HL-60 (cell line): ENCODE results near the gene FHIT.
"Not testable (repeated sequence)": the region's sequence is repeated elsewhere in the genome, so short reads cannot be mapped to it uniquely, and the experiment has no call there.

Source experiments
- DNase-seq, 2 experiments: peaks; one replicate each; pipeline ENCODE4 v3.0.0-alpha.2; 2010 to 2020; ENCODE audit warnings: low read depth in 1 of 2, low spot score in 1 of 2
- H3K27ac ChIP-seq: fragments of 250-450 bp; sonication (Bioruptor Pico); replicated peaks from 2 replicates; pipeline ENCODE4 v1.5.1; 2020; ENCODE audit warnings: mild to moderate bottlenecking, moderate library complexity
- H3K27me3 ChIP-seq: fragments of 250-450 bp; sonication (Bioruptor Pico); 2 replicates; pipeline ENCODE4 v1.5.1; 2021; ENCODE audit warnings: mild to moderate bottlenecking, moderate library complexity; ENCODE audit not compliant: insufficient read depth, poor library complexity, severe bottlenecking
- H3K4me3 ChIP-seq: replicated peaks from 2 replicates; pipeline ENCODE4 v1.5.1; 2011; ENCODE audit warnings: mild to moderate bottlenecking, control low read depth, low read length; ENCODE audit not compliant: insufficient read depth
- GABPA ChIP-seq: IDR thresholded peaks from 2 replicates; pipeline ENCODE4 v1.6.1; 2012; ENCODE audit warnings: low read depth
- POLR2AphosphoS5 ChIP-seq: IDR thresholded peaks from 2 replicates; pipeline ENCODE4 v1.6.1; 2012; ENCODE audit warnings: low read depth
- REST ChIP-seq: IDR thresholded peaks from 2 replicates; pipeline ENCODE4 v1.6.1; 2012; ENCODE audit warnings: low read depth; ENCODE audit not compliant: insufficient replicate concordance
- SPI1 ChIP-seq: IDR thresholded peaks from 2 replicates; pipeline ENCODE4 v1.6.1; 2012; ENCODE audit warnings: low read depth, mild to moderate bottlenecking, borderline replicate concordance
- TF ChIP-seq, protein P1 (sequence below): IDR thresholded peaks from one replicate; pipeline ENCODE4 v1.5.1; 2011; ENCODE audit warnings: low read length, control low read depth, inconsistent platforms; ENCODE audit not compliant: insufficient read depth

Gene FHIT

GRCh38 chr3:60990442-60990730 lies 260.9 kb downstream of the FHIT start:
- no peak overlapping the region for H3K27ac ChIP-seq
- TF ChIP-seq POLR2AphosphoS5: no peak
- no peaks in the 10 kb centered on the region for H3K27me3 ChIP-seq
- H3K4me3 ChIP-seq: no peak overlapping the region
- no peak for DNase-seq

DNA sequence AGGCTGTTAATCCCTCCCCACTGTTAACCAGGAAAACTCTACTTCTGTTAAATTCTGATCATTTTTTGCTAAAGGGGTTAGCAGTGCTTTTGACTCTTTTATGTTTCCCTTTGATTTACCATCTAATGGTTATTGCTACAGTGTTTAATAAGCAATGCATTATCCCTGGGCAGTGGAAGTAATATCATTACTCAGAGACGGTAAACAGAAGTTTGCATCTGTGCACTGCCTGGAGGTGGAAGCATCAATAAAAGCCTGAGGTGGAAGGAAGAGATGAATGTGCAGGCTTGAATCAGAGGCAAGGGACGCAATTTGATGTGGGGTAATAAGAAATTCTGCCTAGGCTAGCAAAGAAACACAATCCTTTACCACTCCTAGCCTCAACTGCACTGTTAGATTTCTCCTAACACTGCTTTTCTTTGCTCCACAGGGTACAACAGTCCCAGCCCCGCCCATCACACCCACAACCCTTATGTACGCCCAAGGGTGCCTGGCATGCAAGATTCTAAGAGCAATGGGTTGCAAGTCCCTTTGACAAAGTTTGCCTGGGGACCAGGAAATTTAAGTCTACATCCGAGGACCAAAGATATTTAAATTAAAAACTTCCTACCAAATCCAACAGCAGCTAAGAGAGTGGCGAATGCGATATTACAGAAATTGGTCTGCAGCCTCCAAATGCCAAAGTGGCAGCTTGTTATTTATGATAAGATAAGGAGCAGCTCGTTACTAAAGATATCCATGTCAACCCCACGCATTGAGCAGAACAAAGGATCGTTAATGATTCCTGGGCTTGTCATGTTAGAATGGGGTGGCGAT lies 261.4 kb downstream of the FHIT start:
- H3K27ac ChIP-seq: no peak overlapping the region
- no peaks in the 10 kb centered on the region for H3K27me3 ChIP-seq
- TF ChIP-seq POLR2AphosphoS5 (no peak), SPI1 (no peak), GABPA (no peak), REST (no peak)
- TF ChIP-seq, protein P1, sequence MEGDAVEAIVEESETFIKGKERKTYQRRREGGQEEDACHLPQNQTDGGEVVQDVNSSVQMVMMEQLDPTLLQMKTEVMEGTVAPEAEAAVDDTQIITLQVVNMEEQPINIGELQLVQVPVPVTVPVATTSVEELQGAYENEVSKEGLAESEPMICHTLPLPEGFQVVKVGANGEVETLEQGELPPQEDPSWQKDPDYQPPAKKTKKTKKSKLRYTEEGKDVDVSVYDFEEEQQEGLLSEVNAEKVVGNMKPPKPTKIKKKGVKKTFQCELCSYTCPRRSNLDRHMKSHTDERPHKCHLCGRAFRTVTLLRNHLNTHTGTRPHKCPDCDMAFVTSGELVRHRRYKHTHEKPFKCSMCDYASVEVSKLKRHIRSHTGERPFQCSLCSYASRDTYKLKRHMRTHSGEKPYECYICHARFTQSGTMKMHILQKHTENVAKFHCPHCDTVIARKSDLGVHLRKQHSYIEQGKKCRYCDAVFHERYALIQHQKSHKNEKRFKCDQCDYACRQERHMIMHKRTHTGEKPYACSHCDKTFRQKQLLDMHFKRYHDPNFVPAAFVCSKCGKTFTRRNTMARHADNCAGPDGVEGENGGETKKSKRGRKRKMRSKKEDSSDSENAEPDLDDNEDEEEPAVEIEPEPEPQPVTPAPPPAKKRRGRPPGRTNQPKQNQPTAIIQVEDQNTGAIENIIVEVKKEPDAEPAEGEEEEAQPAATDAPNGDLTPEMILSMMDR: no peak
- DNase-seq: no peak
- no peak overlapping the region for H3K4me3 ChIP-seq

GRCh38 chr3:60987191-60987590 lies 264.1 kb downstream of the FHIT start:
- DNase-seq, H3K27ac ChIP-seq, H3K27me3 ChIP-seq, H3K4me3 ChIP-seq: not testable (repeated sequence)

DNA sequence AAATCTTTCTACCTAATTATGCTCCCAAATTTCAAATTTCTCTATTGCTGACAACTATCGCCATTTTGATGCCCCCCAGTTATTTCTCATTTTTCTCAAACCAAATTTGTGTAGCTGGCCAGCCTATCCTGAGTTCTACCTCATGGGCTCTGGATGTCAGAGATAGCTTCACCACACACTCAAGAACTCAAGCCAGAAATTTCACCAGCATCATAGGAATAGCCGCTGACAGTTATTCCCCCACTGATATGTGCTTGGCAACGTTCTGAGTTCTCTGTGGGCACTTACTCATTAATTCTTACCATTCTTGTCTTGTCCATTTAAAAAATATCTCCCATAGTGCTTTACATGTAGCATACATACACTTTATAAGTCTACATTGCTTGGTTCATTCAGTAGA lies 264.7 kb downstream of the FHIT start:
- DNase-seq: no peak
- TF ChIP-seq GABPA (no peak), REST (no peak), SPI1 (no peak), POLR2AphosphoS5 (no peak)
- TF ChIP-seq, protein P1: no peak
- H3K4me3 ChIP-seq: no peak overlapping the region
- no peak overlapping the region for H3K27ac ChIP-seq
- no peaks in the 10 kb centered on the region for H3K27me3 ChIP-seq

- H3K27ac ChIP-seq: no peak overlapping the region
- no peak overlapping the region for H3K4me3 ChIP-seq
- TF ChIP-seq POLR2AphosphoS5 (no peak), REST (no peak), SPI1 (no peak), GABPA (no peak)
- TF ChIP-seq, protein P1: no peak
- H3K27me3 ChIP-seq: no peaks in the 10 kb centered on the region
- DNase-seq: no peak
Observed at GRCh38 chr3:60983906-60984305, 267.3 kb downstream of the FHIT start.
